IMR-90 (cell line): ENCODE measurements around the gene VEGFC. TPM values are rescaled to one million over a fixed set of nuclear protein-coding genes. Genes with fewer than 3 reads are reported as not detected.
A peak's percentile ranks its signal among the peaks of the same experiment; 100 is the strongest.

Source experiments
- ATAC-seq: fragments of 200-7000 bp; cut with Tn5 transposase; 2 replicates; pipeline ENCODE4 v1.9.1; 2020; ENCODE audit warnings: low read depth, mild to moderate bottlenecking, moderate library complexity
- BruUV-seq: library from RNA; stranded (reverse); fragments of 400-500 nt; replicated peaks from 2 replicates; lab custom pipeline; 2021; lab: Mats Ljungman, UMichigan
- CTCF ChIA-PET: fragments of 300-600 bp; formaldehyde crosslinking; extraction: SDS; loops from one replicate; lab custom pipeline; 2021; ENCODE audit warnings: antibody characterized with exemption; lab: Yijun Ruan, JAX
- POLR2A ChIA-PET: fragments of 300-600 bp; sonication (Branson Sonifier 250); formaldehyde crosslinking; loops from one replicate; lab custom pipeline; 2022; ENCODE audit warnings: antibody characterized with exemption; ENCODE audit not compliant: unreplicated experiment; lab: Charles Lee
- DNase-seq: peaks from one replicate; pipeline ENCODE4 v3.0.0; 2013
- H2AFZ ChIP-seq: replicated peaks from 2 replicates; pipeline ENCODE3; 2013; ENCODE audit warnings: low read length, mild to moderate bottlenecking; ENCODE audit not compliant: poor library complexity
- H2AK5ac ChIP-seq: 2 replicates; pipeline ENCODE4 v1.6.1; 2013; ENCODE audit warnings: low read depth, low read length, inconsistent platforms
- H2AK9ac ChIP-seq: replicated peaks from 2 replicates; pipeline ENCODE3; 2013; ENCODE audit warnings: mild to moderate bottlenecking, low read depth, low read length, moderate library complexity; ENCODE audit not compliant: poor library complexity
- H2BK120ac ChIP-seq: 2 replicates; pipeline ENCODE4 v1.6.1; 2013; ENCODE audit warnings: low read depth, low read length, inconsistent platforms
- H2BK15ac ChIP-seq: 3 replicates; pipeline ENCODE4 v1.6.1; 2013; ENCODE audit warnings: low read depth, low read length, inconsistent platforms
- H2BK20ac ChIP-seq: 2 replicates; pipeline ENCODE4 v1.6.1; 2013; ENCODE audit warnings: low read depth, mild to moderate bottlenecking, inconsistent platforms, low read length, moderate library complexity
- H2BK5ac ChIP-seq: 2 replicates; pipeline ENCODE4 v1.6.1; 2013; ENCODE audit warnings: mild to moderate bottlenecking, low read depth, low read length, inconsistent platforms; ENCODE audit not compliant: poor library complexity, severe bottlenecking
- H3K14ac ChIP-seq: replicated peaks from 2 replicates; pipeline ENCODE4 v1.6.1; 2013; ENCODE audit warnings: low read depth, low read length, inconsistent platforms
- H3K18ac ChIP-seq: 2 replicates; pipeline ENCODE4 v1.6.1; 2013; ENCODE audit warnings: low read depth, low read length, control low read depth
- H3K23ac ChIP-seq: 2 replicates; pipeline ENCODE4 v1.6.1; 2013; ENCODE audit warnings: low read depth, low read length, inconsistent platforms
- H3K27ac ChIP-seq: 2 replicates; pipeline ENCODE4 v1.5.1; 2013; ENCODE audit warnings: mild to moderate bottlenecking, control low read depth, low read length; ENCODE audit not compliant: insufficient read depth
- H3K27me3 ChIP-seq: 2 replicates; pipeline ENCODE4 v1.6.1; 2013; ENCODE audit warnings: low read length; ENCODE audit not compliant: control insufficient read depth, insufficient read depth
- H3K36me3 ChIP-seq: 2 replicates; pipeline ENCODE4 v1.6.1; 2013; ENCODE audit warnings: low read length, mixed read lengths; ENCODE audit not compliant: control insufficient read depth, insufficient read depth
- H3K4ac ChIP-seq: 2 replicates; pipeline ENCODE4 v1.6.1; 2013; ENCODE audit warnings: low read depth, low read length, inconsistent platforms
- H3K4me1 ChIP-seq: 2 replicates; pipeline ENCODE4 v1.6.1; 2013; ENCODE audit warnings: low read length, mixed read lengths; ENCODE audit not compliant: control insufficient read depth, insufficient read depth
- H3K4me2 ChIP-seq: 2 replicates; pipeline ENCODE4 v1.6.1; 2013; ENCODE audit warnings: low read depth, mild to moderate bottlenecking, control low read depth, low read length, moderate library complexity
- H3K4me3 ChIP-seq: 2 replicates; pipeline ENCODE4 v1.5.1; 2013; ENCODE audit warnings: low read depth, mild to moderate bottlenecking, control low read depth, low read length, moderate library complexity; ENCODE audit not compliant: insufficient read depth
- H3K56ac ChIP-seq: 2 replicates; pipeline ENCODE4 v1.6.1; 2013; ENCODE audit warnings: low read length, inconsistent platforms; ENCODE audit not compliant: insufficient read depth; ENCODE audit errors: extremely low read depth
- H3K79me1 ChIP-seq, 2 experiments: 2 replicates each; pipeline ENCODE4 v1.6.1; 2013; ENCODE audit warnings: low read length in 2 of 2, inconsistent platforms in 1 of 2, low read depth in 1 of 2
- H3K9ac ChIP-seq: 2 replicates; pipeline ENCODE4 v1.6.1; 2013; ENCODE audit warnings: low read depth, low read length, control low read depth
- H3K9me1 ChIP-seq: 2 replicates; pipeline ENCODE4 v1.6.1; 2013; ENCODE audit warnings: low read length, inconsistent platforms; ENCODE audit not compliant: insufficient read depth
- H3K9me3 ChIP-seq: 2 replicates; pipeline ENCODE4 v1.6.1; 2013; ENCODE audit warnings: low read length; ENCODE audit not compliant: control insufficient read depth, insufficient read depth
- H4K20me1 ChIP-seq: 2 replicates; pipeline ENCODE4 v1.6.1; 2013; ENCODE audit warnings: low read length, inconsistent platforms; ENCODE audit not compliant: insufficient read depth
- H4K5ac ChIP-seq: 2 replicates; pipeline ENCODE4 v1.6.1; 2013; ENCODE audit warnings: mild to moderate bottlenecking, low read depth, low read length, control low read depth
- H4K8ac ChIP-seq, 2 experiments: 2 replicates each; pipeline ENCODE4 v1.6.1; 2013; ENCODE audit warnings: low read depth in 2 of 2, low read length in 2 of 2, control low read depth in 1 of 2, inconsistent platforms in 1 of 2
- H4K91ac ChIP-seq: 2 replicates; pipeline ENCODE4 v1.6.1; 2013; ENCODE audit warnings: low read depth, low read length, inconsistent platforms; ENCODE audit not compliant: insufficient read depth
- CEBPB ChIP-seq: IDR thresholded peaks from 2 replicates; pipeline ENCODE4 v1.6.1; 2012; ENCODE audit warnings: low read depth, low read length, improper control_type of control experiment
- CHD1 ChIP-seq: IDR thresholded peaks from 2 replicates; pipeline ENCODE4 v1.6.1; 2012; ENCODE audit warnings: low read depth, low read length, improper control_type of control experiment
- ELK1 ChIP-seq: fragments of 150-350 bp; IDR thresholded peaks from 2 replicates; pipeline ENCODE4 v1.6.1; 2016; ENCODE audit warnings: low read depth, mild to moderate bottlenecking, low read length, moderate library complexity, borderline replicate concordance
- FOS ChIP-seq: fragments of 150-350 bp; IDR thresholded peaks from 2 replicates; pipeline ENCODE4 v1.6.1; 2016; ENCODE audit warnings: low read depth, low read length
- POLR2A ChIP-seq: IDR thresholded peaks from 2 replicates; pipeline ENCODE4 v1.6.1; 2012; ENCODE audit warnings: mild to moderate bottlenecking, low read depth, low read length
- USF2 ChIP-seq: fragments of 150-350 bp; IDR thresholded peaks from 2 replicates; pipeline ENCODE4 v1.6.1; 2017; ENCODE audit warnings: mild to moderate bottlenecking, antibody characterized with exemption, low read length, low read depth
- WGBS, 2 experiments: methylation state at CpG; one replicate each; pipeline versions ENCODE4 v1.1.5 to v1.1.7; 2013; ENCODE audit warnings: missing lambda C conversion rate in 2 of 2; ENCODE audit not compliant: insufficient read length in 1 of 2; ENCODE audit errors: extremely low coverage in 2 of 2; 5-methylcytosine and 5-hydroxymethylcytosine counted together
- dilution Hi-C: fragments of 300-500 bp; cut with HindIII; formaldehyde crosslinking; loops from one replicate; pipeline ENCODE4 v1.14.3; 2018; ENCODE audit warnings: low sequenced_read_pairs; ENCODE audit not compliant: unreplicated experiment
- in situ Hi-C: fragments of 300-500 bp; cut with MboI; formaldehyde crosslinking; loops from 3 replicates; pipeline ENCODE4 v1.14.3; 2019; ENCODE audit warnings: low sequenced_read_pairs, inconsistent platforms, mixed read lengths
- intact Hi-C: fragments of 100-400 bp; cut with micrococcal nuclease; formaldehyde crosslinking; loops from 2 replicates; pipeline ENCODE4 v1.10.0; 2022
- polyA plus RNA-seq, 3 experiments: library from polyadenylated mRNA; depleted of rRNA; stranded (reverse); fragments of >200 nt; gene quantifications; 2 replicates each; pipeline ENCODE4 v1.2.3, GENCODE V29; 2012; ENCODE audit warnings: low replicate concordance in 1 of 3
- total RNA-seq: library from RNA; depleted of rRNA; stranded (reverse); fragments of >200 nt; gene quantifications from 2 replicates; pipeline ENCODE4 v1.2.3, GENCODE V29; 2012

The VEGFC gene
- total and polyA plus RNA-seq, 2 of the 4 experiments (the other 2 are of a cell fraction): 22.9 to 49.7 TPM

- Histone ChIP-seq H3K4me3 (no peak overlapping the region), H2BK15ac (no peak overlapping the region), H3K36me3 (no peaks in the 10 kb centered on the region), H2BK20ac (no peak overlapping the region), H4K91ac (no peak overlapping the region), H3K56ac (no peak overlapping the region), H3K4ac (no peak overlapping the region), H2BK5ac (no peak overlapping the region), H2BK120ac (no peak overlapping the region), H3K23ac (no peak overlapping the region), H3K27me3 (no peaks in the 10 kb centered on the region), H3K18ac (no peak overlapping the region), H3K27ac (no peak overlapping the region), H3K79me1 (no peaks in the 10 kb centered on the region), H3K9ac (no peak overlapping the region), H4K20me1 (no peaks in the 10 kb centered on the region), H2AFZ (no peak overlapping the region), H2AK9ac (no peak overlapping the region), H3K4me2 (no peak overlapping the region), H3K9me3 (no peaks in the 10 kb centered on the region), H4K5ac (no peak overlapping the region), H3K4me1 (no peaks in the 10 kb centered on the region; the same call in 1 of the 2 replicates), H2AK5ac (no peak overlapping the region), H3K14ac (no peak overlapping the region), H3K9me1 (no peaks in the 10 kb centered on the region), H4K8ac (no peak overlapping the region)
- CTCF ChIA-PET: no interaction called here
- TF ChIP-seq USF2 (no peak), CHD1 (no peak), CEBPB (peak; percentile 67), POLR2A (no peak), ELK1 (no peak), FOS (no peak)
- intact Hi-C loops (no loop called here), dilution Hi-C loops (no loop called here), in situ Hi-C loops (no loop called here)
- DNase-seq: peak; percentile 53
- POLR2A ChIA-PET: no interaction called here
- ATAC-seq: peak; percentile 42; the same call in 1 of the 2 replicates
- WGBS, 2 experiments: no CpG with 5 or more reads among the region's 3 CpGs
- BruUV-seq: no TSS peak
Observed at GRCh38 chr4:176641237-176641636, 151.5 kb downstream of the VEGFC start.
